IMR-90 (cell line): Measurements from ENCODE around the gene FAT1. TPM values are rescaled to one million over a fixed set of nuclear protein-coding genes. Genes with fewer than 3 reads are reported as not detected.

Source experiments
- ATAC-seq: fragments of 200-7000 bp; cut with Tn5 transposase; 2 replicates; pipeline ENCODE4 v1.9.1; 2020; ENCODE audit warnings: low read depth, mild to moderate bottlenecking, moderate library complexity
- BruUV-seq: library from RNA; stranded (reverse); fragments of 400-500 nt; replicated peaks from 2 replicates; lab custom pipeline; 2021; lab: Mats Ljungman, UMichigan
- CTCF ChIA-PET: fragments of 300-600 bp; formaldehyde crosslinking; extraction: SDS; loops from one replicate; lab custom pipeline; 2021; ENCODE audit warnings: antibody characterized with exemption; lab: Yijun Ruan, JAX
- POLR2A ChIA-PET: fragments of 300-600 bp; sonication (Branson Sonifier 250); formaldehyde crosslinking; loops from one replicate; lab custom pipeline; 2022; ENCODE audit warnings: antibody characterized with exemption; ENCODE audit not compliant: unreplicated experiment; lab: Charles Lee
- DNase-seq: peaks from one replicate; pipeline ENCODE4 v3.0.0; 2013
- H2AFZ ChIP-seq: replicated peaks from 2 replicates; pipeline ENCODE3; 2013; ENCODE audit warnings: low read length, mild to moderate bottlenecking; ENCODE audit not compliant: poor library complexity
- H2AK5ac ChIP-seq: 2 replicates; pipeline ENCODE4 v1.6.1; 2013; ENCODE audit warnings: low read depth, low read length, inconsistent platforms
- H2AK9ac ChIP-seq: replicated peaks from 2 replicates; pipeline ENCODE3; 2013; ENCODE audit warnings: mild to moderate bottlenecking, low read depth, low read length, moderate library complexity; ENCODE audit not compliant: poor library complexity
- H2BK120ac ChIP-seq: 2 replicates; pipeline ENCODE4 v1.6.1; 2013; ENCODE audit warnings: low read depth, low read length, inconsistent platforms
- H2BK15ac ChIP-seq: 3 replicates; pipeline ENCODE4 v1.6.1; 2013; ENCODE audit warnings: low read depth, low read length, inconsistent platforms
- H2BK20ac ChIP-seq: 2 replicates; pipeline ENCODE4 v1.6.1; 2013; ENCODE audit warnings: low read depth, mild to moderate bottlenecking, inconsistent platforms, low read length, moderate library complexity
- H2BK5ac ChIP-seq: 2 replicates; pipeline ENCODE4 v1.6.1; 2013; ENCODE audit warnings: mild to moderate bottlenecking, low read depth, low read length, inconsistent platforms; ENCODE audit not compliant: poor library complexity, severe bottlenecking
- H3K14ac ChIP-seq: replicated peaks from 2 replicates; pipeline ENCODE4 v1.6.1; 2013; ENCODE audit warnings: low read depth, low read length, inconsistent platforms
- H3K18ac ChIP-seq: 2 replicates; pipeline ENCODE4 v1.6.1; 2013; ENCODE audit warnings: low read depth, low read length, control low read depth
- H3K23ac ChIP-seq: 2 replicates; pipeline ENCODE4 v1.6.1; 2013; ENCODE audit warnings: low read depth, low read length, inconsistent platforms
- H3K27ac ChIP-seq: 2 replicates; pipeline ENCODE4 v1.5.1; 2013; ENCODE audit warnings: mild to moderate bottlenecking, control low read depth, low read length; ENCODE audit not compliant: insufficient read depth
- H3K27me3 ChIP-seq: 2 replicates; pipeline ENCODE4 v1.6.1; 2013; ENCODE audit warnings: low read length; ENCODE audit not compliant: control insufficient read depth, insufficient read depth
- H3K36me3 ChIP-seq: 2 replicates; pipeline ENCODE4 v1.6.1; 2013; ENCODE audit warnings: low read length, mixed read lengths; ENCODE audit not compliant: control insufficient read depth, insufficient read depth
- H3K4ac ChIP-seq: 2 replicates; pipeline ENCODE4 v1.6.1; 2013; ENCODE audit warnings: low read depth, low read length, inconsistent platforms
- H3K4me1 ChIP-seq: 2 replicates; pipeline ENCODE4 v1.6.1; 2013; ENCODE audit warnings: low read length, mixed read lengths; ENCODE audit not compliant: control insufficient read depth, insufficient read depth
- H3K4me2 ChIP-seq: 2 replicates; pipeline ENCODE4 v1.6.1; 2013; ENCODE audit warnings: low read depth, mild to moderate bottlenecking, control low read depth, low read length, moderate library complexity
- H3K4me3 ChIP-seq: 2 replicates; pipeline ENCODE4 v1.5.1; 2013; ENCODE audit warnings: low read depth, mild to moderate bottlenecking, control low read depth, low read length, moderate library complexity; ENCODE audit not compliant: insufficient read depth
- H3K56ac ChIP-seq: 2 replicates; pipeline ENCODE4 v1.6.1; 2013; ENCODE audit warnings: low read length, inconsistent platforms; ENCODE audit not compliant: insufficient read depth; ENCODE audit errors: extremely low read depth
- H3K79me1 ChIP-seq, 2 experiments: 2 replicates each; pipeline ENCODE4 v1.6.1; 2013; ENCODE audit warnings: low read length in 2 of 2, inconsistent platforms in 1 of 2, low read depth in 1 of 2
- H3K9ac ChIP-seq: 2 replicates; pipeline ENCODE4 v1.6.1; 2013; ENCODE audit warnings: low read depth, low read length, control low read depth
- H3K9me1 ChIP-seq: 2 replicates; pipeline ENCODE4 v1.6.1; 2013; ENCODE audit warnings: low read length, inconsistent platforms; ENCODE audit not compliant: insufficient read depth
- H3K9me3 ChIP-seq: 2 replicates; pipeline ENCODE4 v1.6.1; 2013; ENCODE audit warnings: low read length; ENCODE audit not compliant: control insufficient read depth, insufficient read depth
- H4K20me1 ChIP-seq: 2 replicates; pipeline ENCODE4 v1.6.1; 2013; ENCODE audit warnings: low read length, inconsistent platforms; ENCODE audit not compliant: insufficient read depth
- H4K5ac ChIP-seq: 2 replicates; pipeline ENCODE4 v1.6.1; 2013; ENCODE audit warnings: mild to moderate bottlenecking, low read depth, low read length, control low read depth
- H4K8ac ChIP-seq, 2 experiments: 2 replicates each; pipeline ENCODE4 v1.6.1; 2013; ENCODE audit warnings: low read depth in 2 of 2, low read length in 2 of 2, control low read depth in 1 of 2, inconsistent platforms in 1 of 2
- H4K91ac ChIP-seq: 2 replicates; pipeline ENCODE4 v1.6.1; 2013; ENCODE audit warnings: low read depth, low read length, inconsistent platforms; ENCODE audit not compliant: insufficient read depth
- BHLHE40 ChIP-seq: fragments of 150-350 bp; IDR thresholded peaks from 2 replicates; pipeline ENCODE4 v1.6.1; 2016; ENCODE audit warnings: mild to moderate bottlenecking, low read depth, low read length
- CEBPB ChIP-seq: IDR thresholded peaks from 2 replicates; pipeline ENCODE4 v1.6.1; 2012; ENCODE audit warnings: low read depth, low read length, improper control_type of control experiment
- CHD1 ChIP-seq: IDR thresholded peaks from 2 replicates; pipeline ENCODE4 v1.6.1; 2012; ENCODE audit warnings: low read depth, low read length, improper control_type of control experiment
- CTCF ChIP-seq: conservative IDR thresholded peaks from 2 replicates; pipeline ENCODE4 v1.5.1; 2012; ENCODE audit warnings: mild to moderate bottlenecking, low read depth, low read length, improper control_type of control experiment
- ELK1 ChIP-seq: fragments of 150-350 bp; IDR thresholded peaks from 2 replicates; pipeline ENCODE4 v1.6.1; 2016; ENCODE audit warnings: low read depth, mild to moderate bottlenecking, low read length, moderate library complexity, borderline replicate concordance
- FOS ChIP-seq: fragments of 150-350 bp; IDR thresholded peaks from 2 replicates; pipeline ENCODE4 v1.6.1; 2016; ENCODE audit warnings: low read depth, low read length
- MAFK ChIP-seq: IDR thresholded peaks from 2 replicates; pipeline ENCODE4 v1.6.1; 2012; ENCODE audit warnings: low read depth, low read length, improper control_type of control experiment
- MAZ ChIP-seq: IDR thresholded peaks from 2 replicates; pipeline ENCODE4 v1.6.1; 2012; ENCODE audit warnings: low read depth, mild to moderate bottlenecking, low read length, improper control_type of control experiment, moderate library complexity, borderline replicate concordance
- MXI1 ChIP-seq: IDR thresholded peaks from 2 replicates; pipeline ENCODE4 v1.6.1; 2012; ENCODE audit warnings: low read depth, mild to moderate bottlenecking, low read length, moderate library complexity, borderline replicate concordance
- NFE2L2 ChIP-seq: fragments of 150-350 bp; IDR thresholded peaks from 2 replicates; pipeline ENCODE4 v1.6.1; 2016; ENCODE audit warnings: low read depth, mild to moderate bottlenecking, low read length
- POLR2A ChIP-seq: IDR thresholded peaks from 2 replicates; pipeline ENCODE4 v1.6.1; 2012; ENCODE audit warnings: mild to moderate bottlenecking, low read depth, low read length
- RAD21 ChIP-seq: IDR thresholded peaks from 2 replicates; pipeline ENCODE4 v1.6.1; 2012; ENCODE audit warnings: low read length, improper control_type of control experiment
- RCOR1 ChIP-seq: IDR thresholded peaks from 2 replicates; pipeline ENCODE4 v1.6.1; 2012; ENCODE audit warnings: mild to moderate bottlenecking, low read length, improper control_type of control experiment; ENCODE audit not compliant: insufficient replicate concordance
- RFX5 ChIP-seq: IDR thresholded peaks from 2 replicates; pipeline ENCODE4 v1.8.0; 2012; ENCODE audit warnings: low read depth, mild to moderate bottlenecking, low read length, moderate library complexity
- SMC3 ChIP-seq: fragments of 150-350 bp; IDR thresholded peaks from 2 replicates; pipeline ENCODE4 v1.6.1; 2016; ENCODE audit warnings: low read depth, mild to moderate bottlenecking, antibody characterized with exemption, low read length, moderate library complexity
- USF2 ChIP-seq: fragments of 150-350 bp; IDR thresholded peaks from 2 replicates; pipeline ENCODE4 v1.6.1; 2017; ENCODE audit warnings: mild to moderate bottlenecking, antibody characterized with exemption, low read length, low read depth
- WGBS, 2 experiments: methylation state at CpG; one replicate each; pipeline versions ENCODE4 v1.1.5 to v1.1.7; 2013; ENCODE audit warnings: missing lambda C conversion rate in 2 of 2; ENCODE audit not compliant: insufficient read length in 1 of 2; ENCODE audit errors: extremely low coverage in 2 of 2; 5-methylcytosine and 5-hydroxymethylcytosine counted together
- dilution Hi-C: fragments of 300-500 bp; cut with HindIII; formaldehyde crosslinking; loops from one replicate; pipeline ENCODE4 v1.14.3; 2018; ENCODE audit warnings: low sequenced_read_pairs; ENCODE audit not compliant: unreplicated experiment
- in situ Hi-C: fragments of 300-500 bp; cut with MboI; formaldehyde crosslinking; loops from 3 replicates; pipeline ENCODE4 v1.14.3; 2019; ENCODE audit warnings: low sequenced_read_pairs, inconsistent platforms, mixed read lengths
- intact Hi-C: fragments of 100-400 bp; cut with micrococcal nuclease; formaldehyde crosslinking; loops from 2 replicates; pipeline ENCODE4 v1.10.0; 2022
- polyA plus RNA-seq, 3 experiments: library from polyadenylated mRNA; depleted of rRNA; stranded (reverse); fragments of >200 nt; gene quantifications; 2 replicates each; pipeline ENCODE4 v1.2.3, GENCODE V29; 2012; ENCODE audit warnings: low replicate concordance in 1 of 3
- total RNA-seq: library from RNA; depleted of rRNA; stranded (reverse); fragments of >200 nt; gene quantifications from 2 replicates; pipeline ENCODE4 v1.2.3, GENCODE V29; 2012

The FAT1 gene
- total and polyA plus RNA-seq, 2 of the 4 experiments (the other 2 are of a cell fraction): 156 to 519 TPM

- H3K56ac ChIP-seq: no peak overlapping the region
- no peaks in the 10 kb centered on the region for H3K27me3 ChIP-seq
- BruUV-seq: no TSS peak
- POLR2A ChIA-PET: no interaction called here
- TF ChIP-seq CTCF (no peak), CEBPB (no peak), ELK1 (no peak), RAD21 (no peak), MAFK (no peak), CHD1 (no peak), RFX5 (no peak), BHLHE40 (no peak), USF2 (no peak), MXI1 (no peak), MAZ (no peak), FOS (no peak), POLR2A (no peak), RCOR1 (no peak), SMC3 (no peak), NFE2L2 (no peak)
- 79% methylated on average over 4 of the region's 12 CpGs; no CpG with 5 or more reads in 1 of the 2 experiments for WGBS, 2 experiments
- H3K9me1 ChIP-seq: peaks cover 41% of the 10 kb centered on the region
- H4K20me1 ChIP-seq: peaks cover 95% of the 10 kb centered on the region
- intact Hi-C loops (no loop called here), dilution Hi-C loops (no loop called here), in situ Hi-C loops (no loop called here)
- no peak overlapping the region for H2BK5ac ChIP-seq
- no peak overlapping the region for H2BK20ac ChIP-seq
- H4K5ac ChIP-seq: no peak overlapping the region
- no peaks in the 10 kb centered on the region for H3K9me3 ChIP-seq
- H3K9ac ChIP-seq: no peak overlapping the region
- no peak overlapping the region for H3K14ac ChIP-seq
- H3K79me1 ChIP-seq: peaks cover 4 to 66% of the 10 kb centered on the region in 2 experiments; a peak in 2 of 4 replicates
- peaks cover 57% of the 10 kb centered on the region for H3K36me3 ChIP-seq
- H2AK9ac ChIP-seq: no peak overlapping the region
- H4K8ac ChIP-seq: no peak overlapping the region
- H2AK5ac ChIP-seq: 0 out of 2 replicates have a peak overlapping the region, but pooled peaks have one; percentile 1
- no peak overlapping the region for H2BK15ac ChIP-seq
- H3K27ac ChIP-seq: no peak overlapping the region
- no peak overlapping the region for H4K91ac ChIP-seq
- CTCF ChIA-PET: no interaction called here
- no peak overlapping the region for H3K4ac ChIP-seq
- 0 out of 2 replicates have a peak overlapping the region, but pooled peaks have one; percentile 46 for H3K23ac ChIP-seq
- H2AFZ ChIP-seq: no peak overlapping the region
- H3K4me2 ChIP-seq: peak overlapping the region; percentile 41
- H3K18ac ChIP-seq: no peak overlapping the region
- DNase-seq (no peak), ATAC-seq (no peak)
- H2BK120ac ChIP-seq: no peak overlapping the region
- no peak overlapping the region for H3K4me3 ChIP-seq
- peaks cover 26% of the 10 kb centered on the region for H3K4me1 ChIP-seq
Observed at GRCh38 chr4:186701788-186702187, 21.9 kb downstream of the FAT1 start.
